CD4-positive, alpha-beta T cell treated with Interleukin-6 for 4 hours (primary cell): ENCODE measurements around the gene BCL11B.
A peak's percentile ranks its signal among the peaks of the same experiment; 100 is the strongest.

Source experiments
- DNase-seq: peaks from one replicate; pipeline ENCODE4 v3.0.0-alpha.2; 2020; ENCODE audit warnings: mixed read lengths

Gene BCL11B

DNA sequence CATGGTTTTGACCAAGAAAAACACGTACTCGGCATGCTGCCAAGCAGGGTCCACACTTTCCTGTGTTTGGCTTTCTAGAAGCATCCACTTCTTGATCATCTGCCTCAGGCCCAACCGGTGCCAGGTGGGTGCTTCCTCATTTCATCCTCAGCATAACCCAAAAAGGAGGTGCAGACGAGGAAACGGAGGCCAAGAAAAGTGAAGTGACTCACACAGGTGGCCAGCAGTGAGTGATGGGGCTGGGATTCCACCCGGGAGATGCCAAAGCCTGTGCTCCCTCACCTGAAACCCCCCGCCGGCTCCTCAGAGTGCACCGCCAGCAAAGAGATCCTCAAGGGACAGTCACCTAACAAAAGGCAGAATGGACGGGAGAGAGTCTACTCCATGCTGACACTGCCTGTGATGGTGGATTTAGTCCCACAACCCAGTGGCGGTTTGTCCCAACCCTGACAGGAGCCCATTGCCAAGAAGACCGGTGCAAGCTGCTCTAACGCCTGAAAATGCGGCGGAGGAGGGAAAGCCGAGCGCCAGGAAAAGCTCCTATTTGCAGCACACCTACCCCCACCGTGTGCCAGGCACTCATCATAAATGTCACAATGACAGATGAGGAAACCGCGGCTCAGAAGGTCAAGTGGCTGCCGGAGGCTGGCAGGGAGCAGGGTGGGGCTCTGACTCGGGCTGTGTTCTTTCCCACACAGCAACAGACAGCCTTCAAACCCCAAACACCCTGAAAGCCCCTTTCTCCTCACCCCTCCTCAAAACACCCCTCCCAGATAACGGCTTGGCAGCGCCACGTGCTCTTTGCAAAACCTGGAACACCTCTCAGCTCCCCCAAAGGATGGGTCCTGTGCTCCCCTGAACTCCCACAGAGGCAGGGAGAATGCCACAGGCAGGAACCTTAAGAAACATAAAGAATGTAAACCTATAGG lies 18.8 kb downstream of the BCL11B start:
- peak; percentile 81 for DNase-seq

DNA sequence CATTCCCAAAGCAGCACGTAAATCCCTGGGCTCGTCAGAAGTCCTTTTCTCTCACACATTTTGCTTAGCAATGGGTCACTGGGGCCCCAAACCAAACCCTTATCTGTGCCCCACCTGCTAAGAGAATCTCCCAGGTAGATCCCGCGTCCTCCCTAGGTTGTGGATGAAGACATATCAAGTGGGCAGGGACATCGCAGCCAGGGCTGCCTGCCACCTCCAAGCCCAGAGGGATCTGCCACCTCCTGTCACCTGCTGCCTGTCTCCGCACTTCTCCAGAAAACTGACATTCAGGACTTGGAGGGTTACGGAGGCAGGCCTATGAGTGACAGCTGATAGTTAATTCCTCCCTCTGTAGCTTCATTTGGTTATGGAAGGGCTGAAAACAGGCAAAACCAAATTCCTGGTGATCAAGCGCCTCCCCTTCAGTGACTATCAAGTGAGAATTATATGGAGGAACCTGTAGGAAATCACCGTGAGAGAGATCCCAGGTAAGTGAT lies 19.5 kb downstream of the BCL11B start:
- DNase-seq = no peak

DNA sequence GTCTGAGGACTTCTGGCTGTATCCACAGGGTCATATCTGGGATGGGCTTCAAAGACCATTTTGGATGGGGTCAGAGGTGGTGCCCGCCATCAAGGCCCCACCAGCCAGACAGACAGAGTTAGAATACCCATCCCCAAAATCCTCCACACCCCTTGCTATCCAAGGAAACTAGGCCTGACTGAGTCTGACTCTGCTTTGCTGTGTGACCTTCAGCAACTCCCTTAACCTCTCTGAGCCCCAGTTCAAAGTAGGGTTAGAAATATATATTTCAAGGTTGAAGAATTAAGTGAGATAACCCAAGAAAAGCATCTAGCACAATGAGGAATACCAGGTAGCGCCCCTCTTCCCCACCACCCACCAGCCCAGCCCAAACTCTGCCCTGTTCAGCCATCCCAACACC lies 20.3 kb downstream of the BCL11B start:
- no peak for DNase-seq

DNA sequence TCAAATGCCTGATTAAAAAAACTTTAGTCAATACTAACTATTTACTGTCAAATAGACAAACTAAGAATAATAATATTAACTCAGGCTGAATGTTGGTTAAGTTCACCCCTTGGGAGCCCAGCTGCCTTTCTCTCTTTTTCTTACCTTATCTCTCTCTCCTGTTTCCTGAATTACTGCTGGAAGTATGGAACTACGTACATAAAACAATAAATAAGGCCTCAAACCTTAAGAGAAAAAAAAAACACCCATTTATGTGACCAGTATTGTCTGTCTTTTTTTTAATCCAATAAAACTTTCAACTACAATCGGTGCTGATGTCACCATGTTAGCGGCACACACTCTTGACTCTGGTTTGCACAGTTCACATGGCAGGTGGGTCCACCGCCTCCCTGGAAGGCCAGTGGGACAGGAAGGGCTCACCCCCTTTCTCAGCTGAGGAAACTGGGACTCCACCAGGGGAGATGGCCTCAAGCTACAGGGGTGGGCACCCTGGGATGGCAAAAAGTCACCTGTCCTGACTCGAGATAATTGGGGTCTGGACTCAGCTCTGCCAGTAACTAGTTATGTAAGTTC lies 21.3 kb downstream of the BCL11B start:
- DNase-seq = peak; percentile 43

DNA sequence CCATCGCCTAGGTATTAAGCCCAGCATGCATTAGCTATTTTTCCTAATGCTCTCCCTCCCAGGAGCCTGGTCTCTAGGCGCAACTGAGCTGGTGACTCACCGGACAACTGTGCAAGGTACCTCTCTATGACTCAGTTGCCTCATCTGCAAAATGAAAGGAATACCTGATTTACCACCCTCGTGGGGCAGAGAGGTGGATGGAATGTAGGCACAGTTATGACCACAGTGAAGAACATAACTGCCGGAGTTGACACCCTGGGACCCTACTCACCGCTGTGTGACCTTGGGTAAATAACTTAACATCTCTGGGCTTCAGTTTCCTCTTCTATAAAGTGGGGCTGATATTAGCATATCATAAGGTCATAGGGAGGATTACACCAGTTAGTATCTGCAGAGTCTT lies 22.6 kb downstream of the BCL11B start:
- peak; percentile 58 for DNase-seq

DNA sequence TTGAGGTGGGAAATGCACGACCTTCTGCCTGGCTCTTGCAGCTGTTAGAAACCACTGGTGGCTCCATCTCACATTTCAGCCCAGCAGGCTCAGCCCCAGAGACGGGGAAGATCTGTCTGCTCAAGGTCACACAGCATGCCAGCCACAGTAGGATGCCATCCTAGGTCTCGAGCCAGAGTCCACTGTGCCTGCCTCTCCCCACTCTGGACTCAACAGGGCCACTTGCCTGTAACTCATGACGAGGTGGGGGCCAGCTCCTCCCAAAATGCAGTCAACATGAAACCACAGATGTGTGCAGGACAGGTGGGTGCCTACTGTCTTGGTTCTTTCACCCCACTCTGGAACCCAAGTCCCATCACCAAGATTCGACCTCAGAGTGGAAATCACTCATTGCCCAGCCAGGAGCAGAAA lies 23.2 kb downstream of the BCL11B start:
- DNase-seq = no peak

DNA sequence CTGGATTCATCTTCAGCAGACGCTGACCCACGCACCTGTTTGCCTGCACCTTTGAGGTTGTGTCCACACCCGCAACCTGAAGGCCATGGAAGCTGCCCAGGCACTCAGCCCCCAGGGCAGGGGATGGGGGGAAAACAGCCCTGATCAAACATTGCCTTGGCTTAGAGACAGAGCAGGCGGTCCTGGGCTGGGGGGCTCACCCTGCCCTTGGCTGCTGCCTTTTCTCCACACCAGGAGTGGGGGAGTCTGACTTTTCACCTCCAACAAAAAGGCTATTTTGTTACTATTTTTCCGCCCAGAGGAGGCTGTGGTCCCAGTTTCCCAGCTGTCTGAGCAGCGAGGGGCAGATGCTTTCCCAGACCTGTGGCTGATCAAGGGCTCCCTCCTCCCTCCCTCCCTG lies 24.2 kb downstream of the BCL11B start:
- DNase-seq = no peak

DNA sequence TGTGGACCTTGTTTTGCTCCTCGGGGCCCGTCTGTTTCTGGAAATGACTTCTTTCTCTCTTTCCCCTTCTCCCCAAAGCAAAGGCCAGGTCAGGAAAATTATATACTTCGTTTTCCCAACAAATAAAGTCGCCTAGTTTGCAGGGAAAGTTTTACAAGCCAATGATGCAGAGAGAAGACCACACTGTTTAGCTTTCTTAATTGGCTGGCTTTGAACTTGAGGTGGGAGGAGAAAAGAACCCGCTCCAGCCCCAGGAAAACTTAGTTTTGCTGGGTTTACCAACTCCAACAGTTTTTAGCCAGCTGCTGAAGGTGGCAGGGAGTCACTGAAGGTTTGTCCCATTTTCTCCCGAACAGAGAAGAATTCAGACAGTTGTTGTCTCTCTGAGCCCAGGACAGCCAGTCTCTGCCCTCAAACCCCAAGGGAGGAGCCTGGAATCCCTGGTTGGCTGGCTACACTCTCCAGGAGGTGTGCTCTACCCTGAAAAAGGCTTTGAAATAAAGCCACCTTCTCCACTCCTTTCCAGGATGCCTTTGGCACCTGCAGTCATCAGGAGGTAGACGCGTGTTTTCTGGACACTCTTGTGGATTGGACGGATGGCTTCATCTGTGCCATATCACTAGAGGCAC lies 24.8 kb downstream of the BCL11B start:
- DNase-seq = no peak

DNA sequence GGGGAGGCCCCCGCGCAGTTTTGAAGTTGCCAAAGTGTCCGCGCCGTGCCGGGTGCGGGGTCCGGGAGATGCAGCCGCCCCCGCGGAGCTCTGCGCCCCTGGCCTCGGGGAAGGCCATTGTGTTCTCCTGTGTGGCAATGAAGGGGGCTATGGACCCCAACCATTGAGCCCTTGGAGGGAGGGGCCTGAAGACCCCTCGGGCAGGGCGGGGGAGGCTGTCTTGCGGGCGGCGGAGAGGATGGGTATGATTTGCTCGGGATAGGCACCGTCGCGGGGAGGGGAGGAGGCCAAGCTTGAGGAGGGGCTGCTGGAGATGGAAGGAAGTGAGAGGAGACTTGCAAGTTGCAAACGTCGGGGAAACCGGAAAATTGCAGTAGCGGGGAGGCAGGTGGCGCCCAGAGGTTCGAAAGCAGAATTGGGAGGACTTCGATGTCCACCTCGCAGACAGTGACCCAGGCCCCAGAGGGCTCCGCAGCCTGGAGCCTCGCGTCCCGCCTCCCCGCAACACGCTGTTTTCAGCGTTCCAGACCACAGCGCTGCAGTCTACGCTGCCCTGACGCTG lies 25.4 kb downstream of the BCL11B start:
- DNase-seq = peak; percentile 80

DNA sequence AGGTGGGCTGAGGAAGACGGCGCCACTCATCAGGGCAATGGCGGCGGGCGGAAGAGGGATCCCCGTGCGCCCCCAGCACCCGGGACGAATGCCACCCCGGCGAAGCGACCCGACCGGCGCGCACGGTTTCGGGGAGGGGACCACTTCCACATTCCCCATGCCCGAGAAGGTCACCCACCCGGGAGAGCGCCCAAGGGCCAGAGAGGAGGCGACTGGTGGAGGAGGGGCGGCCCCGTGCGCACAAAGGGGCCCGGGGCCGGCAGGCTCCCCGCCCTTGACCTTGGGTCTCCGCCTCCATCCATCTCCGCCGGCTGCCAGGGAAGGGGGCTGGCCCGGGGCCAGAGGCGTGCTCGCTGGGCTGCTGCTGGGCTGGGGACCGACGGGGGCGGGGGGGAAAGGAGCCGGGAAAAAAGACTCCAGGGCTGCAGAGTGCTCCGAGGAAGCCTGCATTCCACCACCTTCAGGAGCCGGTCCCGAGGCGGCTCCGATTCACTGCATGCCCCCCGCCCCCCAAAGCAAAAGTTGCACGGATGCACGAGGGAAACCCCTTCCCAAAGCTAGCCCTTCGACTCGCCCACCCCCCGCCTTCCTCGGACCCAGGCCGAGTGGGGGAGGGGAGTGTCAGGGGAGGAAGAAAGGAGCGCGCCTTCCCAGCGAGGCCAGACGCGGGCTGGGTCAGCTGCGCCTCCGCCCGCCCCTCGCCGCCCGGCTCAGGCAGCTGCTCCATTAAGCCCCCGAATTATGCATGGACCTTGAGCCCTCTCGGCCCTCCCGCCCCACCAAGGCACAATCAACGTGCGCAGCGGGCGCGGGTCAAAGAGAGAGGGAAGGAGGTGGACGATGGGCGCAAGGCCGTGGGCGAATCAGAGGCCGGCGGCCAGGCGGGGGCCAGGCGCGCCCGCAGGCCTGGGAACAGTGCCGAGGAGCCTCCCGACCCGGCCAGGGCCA lies 26.2 kb downstream of the BCL11B start:
- peak; percentile 43 for DNase-seq

DNA sequence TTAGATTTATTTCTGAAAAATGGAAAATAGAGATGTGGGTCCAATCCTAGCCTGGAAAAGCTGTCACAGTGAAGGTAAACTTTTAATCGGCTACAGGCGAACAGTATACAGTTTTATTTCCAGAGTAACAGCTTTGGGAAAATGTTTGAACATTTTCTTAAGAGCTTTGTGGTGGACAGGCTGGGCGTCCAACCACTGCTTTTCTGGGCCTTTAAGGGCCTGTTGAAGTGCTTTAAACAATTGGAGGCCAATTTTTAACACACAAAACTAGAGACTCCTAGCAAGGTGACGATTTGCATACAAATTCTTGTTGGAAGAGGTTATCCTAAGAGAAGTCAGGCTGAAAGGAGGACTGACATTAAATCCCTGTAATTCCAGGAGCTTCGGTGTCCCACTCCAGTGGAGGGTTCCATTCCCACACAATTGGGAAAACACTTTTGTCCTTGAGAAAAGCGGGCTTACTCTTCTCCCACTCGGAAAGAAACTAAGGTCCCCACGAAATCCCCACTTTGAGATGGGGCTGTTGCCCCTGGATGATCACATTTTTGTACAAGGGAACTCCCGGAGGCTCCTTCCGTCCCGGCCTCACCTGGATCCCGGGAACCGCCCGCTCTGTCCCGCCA lies 26.9 kb downstream of the BCL11B start:
- no peak for DNase-seq

DNA sequence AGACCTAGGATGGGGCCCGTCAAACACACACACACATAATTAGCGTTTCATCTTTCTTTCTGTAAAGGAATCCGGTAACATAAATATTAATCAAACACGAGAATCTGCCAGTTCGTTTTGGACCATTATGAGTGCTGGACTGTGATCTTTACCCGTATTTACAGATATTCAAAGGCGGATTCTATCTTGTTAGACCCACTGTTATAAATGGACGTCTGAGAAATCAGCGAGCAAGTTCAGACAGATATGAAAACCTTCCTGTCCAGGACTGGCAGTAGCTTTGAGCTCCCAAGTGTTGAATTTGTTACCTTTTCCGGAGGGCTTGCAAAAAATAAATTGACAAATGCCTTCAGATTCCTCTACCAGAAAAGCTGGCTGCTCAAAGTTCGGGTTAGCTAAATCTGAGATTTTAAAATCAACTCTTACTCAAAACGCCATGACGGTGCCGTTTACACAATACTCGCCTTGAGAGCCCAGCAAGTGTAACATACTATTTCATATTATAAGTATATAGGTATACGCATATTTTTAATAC lies 27.6 kb downstream of the BCL11B start:
- peak; percentile 27 for DNase-seq

DNA sequence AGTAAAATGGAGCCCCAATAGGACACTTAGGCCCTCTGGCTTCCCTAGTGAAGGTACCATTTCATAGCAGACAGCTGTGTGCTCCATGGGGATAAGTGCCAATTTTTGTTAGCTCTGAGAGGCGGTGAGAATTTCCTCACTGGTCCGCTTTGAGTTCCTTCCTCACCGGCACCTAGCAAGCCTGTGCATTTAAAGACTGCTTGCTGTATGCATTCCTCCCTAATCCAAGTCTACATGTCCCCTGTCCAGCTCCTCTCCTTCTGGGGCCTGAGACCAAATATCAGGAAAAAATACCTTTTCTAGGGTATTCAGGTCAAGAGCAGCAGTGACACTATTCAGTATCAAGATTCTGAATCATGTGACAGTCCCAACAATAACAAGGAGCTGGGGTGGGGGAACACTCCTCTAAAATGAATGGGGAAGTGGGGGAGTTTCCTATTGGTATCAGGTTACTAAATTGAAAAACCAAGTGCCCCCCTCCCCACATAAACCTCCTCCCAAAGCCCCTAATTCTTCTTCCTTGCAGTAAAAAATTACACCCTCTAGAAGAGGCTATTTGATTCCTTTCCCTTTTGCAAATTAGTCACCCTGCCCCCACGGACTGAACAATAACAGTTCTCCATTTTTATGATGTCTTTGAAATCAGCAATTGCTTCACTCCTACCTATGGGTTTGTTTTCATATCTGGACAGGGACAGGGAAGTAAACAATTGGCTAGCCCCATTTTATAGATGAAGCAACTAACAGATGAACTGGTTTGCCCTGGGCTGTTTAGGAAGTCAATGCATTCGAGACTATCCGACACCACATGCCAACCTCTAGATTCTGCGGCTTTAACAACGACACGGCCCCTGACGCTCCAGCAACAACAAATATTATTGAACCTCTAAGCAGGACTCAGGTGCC lies 28.9 kb downstream of the BCL11B start:
- DNase-seq = peak; percentile 64

DNA sequence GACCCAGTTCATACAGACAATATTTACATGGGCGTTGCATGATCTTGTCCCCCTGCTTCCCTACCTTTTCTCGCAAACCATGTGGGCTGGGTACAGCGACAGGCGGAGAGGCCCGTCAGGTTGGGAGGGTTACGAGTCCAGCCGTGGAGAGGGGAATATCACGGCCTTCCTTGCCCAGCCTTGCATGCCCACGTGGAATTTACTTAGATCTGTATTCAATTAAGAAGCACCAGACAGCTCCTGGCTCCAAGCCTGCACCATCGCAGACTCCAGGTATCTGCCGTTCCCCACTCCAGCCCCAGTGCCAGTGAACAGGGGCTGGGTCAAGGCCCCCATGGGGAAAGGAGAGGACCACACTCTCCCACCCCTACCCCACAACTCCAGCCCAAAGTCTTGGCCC lies 29.8 kb downstream of the BCL11B start:
- DNase-seq = peak; percentile 24

DNA sequence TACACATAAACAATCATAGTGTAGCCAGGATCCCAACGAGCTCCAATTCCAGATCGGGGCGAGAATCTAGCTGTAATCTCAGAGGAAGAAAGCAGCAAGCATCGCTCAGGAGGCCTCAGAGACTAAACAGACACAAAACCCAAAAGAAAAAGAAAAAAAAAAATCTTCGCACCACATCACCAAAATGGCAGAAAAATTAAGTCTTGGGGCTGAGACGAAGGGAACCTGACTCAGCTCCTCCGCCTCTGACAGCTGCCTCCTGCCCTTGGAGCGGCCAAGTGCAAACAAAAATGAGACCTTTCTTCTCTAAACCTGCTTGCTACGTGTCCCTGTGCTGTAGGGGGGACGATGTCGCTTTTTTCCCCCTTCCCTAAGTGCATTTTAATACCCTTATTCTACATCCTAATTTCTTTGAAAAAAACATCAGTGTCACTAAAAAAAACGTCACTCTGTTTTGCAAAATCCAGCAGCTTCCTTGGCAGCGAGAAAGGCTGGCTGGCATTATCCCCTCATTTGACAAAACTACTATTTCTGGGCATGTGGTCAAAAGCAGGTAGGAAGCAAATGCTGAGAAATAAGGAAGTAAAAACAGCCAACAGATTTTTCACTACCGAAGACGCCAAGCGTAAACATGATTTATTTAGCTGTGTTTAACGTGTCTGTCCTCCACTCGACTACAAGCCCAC lies 30.5 kb downstream of the BCL11B start:
- peak; percentile 72 for DNase-seq

DNA sequence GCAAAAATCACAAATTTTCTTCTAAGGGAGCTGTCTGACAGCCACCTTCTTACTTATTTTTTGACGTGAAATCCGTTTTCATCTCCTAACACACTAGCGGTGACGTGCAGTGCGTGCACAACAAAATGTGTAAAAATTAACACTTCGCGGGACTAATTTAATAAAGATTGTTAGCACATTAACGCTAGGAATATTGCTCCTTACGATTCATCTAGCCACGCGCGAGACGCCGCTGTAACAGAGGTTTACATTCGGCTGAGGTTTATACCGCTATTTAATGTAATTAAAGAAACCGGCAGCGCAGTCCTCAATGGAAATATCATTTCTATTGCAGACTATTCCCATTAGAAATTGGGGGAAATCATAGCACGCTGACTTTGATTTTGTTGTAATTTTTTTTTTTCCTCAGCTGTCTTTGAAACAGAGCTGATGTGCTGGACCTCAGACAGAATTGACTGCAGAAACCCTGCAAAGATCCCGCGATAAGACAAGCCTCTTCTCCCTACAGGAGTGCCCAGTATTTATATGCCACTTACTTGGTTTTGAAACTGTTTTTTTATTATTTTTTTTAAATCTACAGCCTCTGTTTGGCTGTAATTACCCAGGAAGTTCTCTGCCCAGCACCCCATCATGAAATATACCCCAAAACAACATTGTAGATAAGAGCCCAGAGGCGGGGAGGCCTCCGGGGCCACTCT lies 31.2 kb downstream of the BCL11B start:
- DNase-seq = peak; percentile 40

DNA sequence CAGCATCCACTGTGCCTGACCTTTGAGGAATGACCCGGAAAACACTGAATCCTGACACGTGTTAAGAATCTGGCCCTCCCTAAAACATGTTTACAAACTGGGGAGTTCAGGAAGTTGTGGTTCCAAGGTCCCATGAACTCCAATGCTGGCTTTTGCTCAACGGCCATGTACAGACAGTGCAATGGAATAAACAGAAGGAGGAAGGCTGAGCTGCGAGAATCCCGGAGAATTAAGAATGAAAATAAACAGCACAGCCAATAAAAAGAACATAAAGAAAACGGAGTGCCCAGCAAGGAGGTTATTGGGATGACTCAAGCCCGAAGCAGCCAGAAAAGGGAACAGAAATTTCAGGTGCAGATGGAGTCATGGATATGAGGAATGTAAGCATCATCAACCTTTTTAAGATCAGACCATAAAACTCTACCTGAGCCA lies 32.3 kb downstream of the BCL11B start:
- DNase-seq = no peak

DNA sequence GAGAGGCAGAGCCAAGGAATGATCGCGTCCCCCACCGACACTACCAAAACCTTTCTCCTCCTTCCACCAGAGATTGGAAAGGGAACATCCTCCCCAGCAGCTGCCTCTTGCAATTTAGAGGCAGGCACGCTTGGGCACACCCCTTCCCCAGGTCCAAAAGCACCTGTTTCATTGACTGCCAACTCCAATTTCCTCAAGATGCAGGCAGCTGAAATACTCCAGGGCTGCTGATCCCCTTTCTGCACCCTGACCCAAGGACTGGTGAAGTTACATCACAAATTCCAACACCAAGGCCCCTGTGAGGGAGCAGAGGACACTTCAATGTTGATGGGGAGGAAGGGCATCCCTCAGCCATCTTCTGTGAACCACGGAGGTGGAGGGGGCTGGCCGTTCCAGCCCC lies 33.8 kb downstream of the BCL11B start:
- DNase-seq = peak; percentile 36

DNA sequence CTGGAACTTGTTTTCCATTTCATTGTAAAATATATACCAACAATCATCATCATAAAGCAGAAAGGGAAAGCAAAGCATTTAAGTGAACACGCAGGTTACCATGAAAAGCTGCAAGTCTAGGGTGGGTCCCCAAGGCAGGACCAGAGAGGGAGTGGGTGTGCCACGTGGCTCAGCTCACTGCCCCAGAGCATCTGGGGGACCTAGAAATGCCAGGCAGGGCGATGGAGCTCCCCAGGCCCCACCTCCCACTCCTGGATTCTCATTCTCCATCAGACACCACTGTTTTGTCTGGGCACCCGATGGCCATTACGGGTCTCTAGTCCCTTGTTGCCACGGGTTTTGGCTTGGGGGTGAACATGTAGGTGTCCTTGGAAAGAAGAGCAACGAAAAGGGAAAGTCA lies 34.7 kb downstream of the BCL11B start:
- DNase-seq = no peak
